Fibroblast of villous mesenchyme (primary cell): ENCODE measurements around the gene FZD2. TPM values are rescaled to one million over a fixed set of nuclear protein-coding genes. Genes with fewer than 3 reads are reported as not detected.
"Not testable (repeated sequence)": the region's sequence is repeated elsewhere in the genome, so short reads cannot be mapped to it uniquely, and the experiment has no call there.

Experiments used
- DNase-seq: peaks from one replicate; pipeline ENCODE4 v3.0.0-alpha.2; 2010; ENCODE audit warnings: low read depth
- H3K4me3 ChIP-seq: 2 replicates; pipeline ENCODE4 v1.5.1; 2011; ENCODE audit warnings: low read depth, mild to moderate bottlenecking, low read length
- total RNA-seq: library from RNA; depleted of rRNA; stranded (reverse); fragments of >200 nt; gene quantifications from 2 replicates; pipeline ENCODE4 v1.2.3, GENCODE V29; 2012
- TF ChIP-seq, protein P1 (sequence below): IDR thresholded peaks from 2 replicates; pipeline ENCODE4 v1.5.1; 2012; ENCODE audit warnings: low read depth, mild to moderate bottlenecking, low read length; ENCODE audit not compliant: insufficient read depth

The FZD2 gene
- total RNA-seq, 1 donor, result 36.3 TPM

DNA sequence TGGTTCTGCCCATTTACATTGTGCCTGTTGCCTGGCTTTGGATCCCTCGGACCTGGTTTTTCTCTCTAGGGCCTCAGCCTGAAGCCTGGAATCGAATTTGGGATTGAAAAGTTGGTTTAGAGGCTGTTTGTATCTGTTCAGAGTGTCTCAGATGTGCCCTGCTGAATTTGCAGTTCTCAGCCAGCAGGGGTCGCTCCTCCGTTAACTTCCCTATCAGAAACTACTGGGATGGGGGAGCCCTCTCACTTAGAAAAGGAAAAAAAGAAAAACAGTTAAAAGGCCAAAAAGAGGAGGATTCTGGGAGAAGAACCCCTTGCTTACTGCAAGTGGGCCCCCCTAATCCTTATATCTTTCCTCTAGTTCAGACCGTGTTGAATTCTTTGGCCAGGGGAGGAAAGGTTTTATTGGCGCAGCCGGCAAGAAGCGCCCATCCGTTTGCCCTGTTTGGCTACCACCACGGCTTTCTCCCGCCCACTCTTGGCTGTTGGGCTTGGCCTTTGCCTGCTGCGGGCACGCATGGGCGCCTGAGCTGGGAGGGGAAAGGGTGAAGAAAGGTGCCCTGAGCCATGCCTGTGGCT is 8.7 kb downstream of the FZD2 start:
- no peak for DNase-seq
- no peak overlapping the region for H3K4me3 ChIP-seq
- TF ChIP-seq, protein P1, sequence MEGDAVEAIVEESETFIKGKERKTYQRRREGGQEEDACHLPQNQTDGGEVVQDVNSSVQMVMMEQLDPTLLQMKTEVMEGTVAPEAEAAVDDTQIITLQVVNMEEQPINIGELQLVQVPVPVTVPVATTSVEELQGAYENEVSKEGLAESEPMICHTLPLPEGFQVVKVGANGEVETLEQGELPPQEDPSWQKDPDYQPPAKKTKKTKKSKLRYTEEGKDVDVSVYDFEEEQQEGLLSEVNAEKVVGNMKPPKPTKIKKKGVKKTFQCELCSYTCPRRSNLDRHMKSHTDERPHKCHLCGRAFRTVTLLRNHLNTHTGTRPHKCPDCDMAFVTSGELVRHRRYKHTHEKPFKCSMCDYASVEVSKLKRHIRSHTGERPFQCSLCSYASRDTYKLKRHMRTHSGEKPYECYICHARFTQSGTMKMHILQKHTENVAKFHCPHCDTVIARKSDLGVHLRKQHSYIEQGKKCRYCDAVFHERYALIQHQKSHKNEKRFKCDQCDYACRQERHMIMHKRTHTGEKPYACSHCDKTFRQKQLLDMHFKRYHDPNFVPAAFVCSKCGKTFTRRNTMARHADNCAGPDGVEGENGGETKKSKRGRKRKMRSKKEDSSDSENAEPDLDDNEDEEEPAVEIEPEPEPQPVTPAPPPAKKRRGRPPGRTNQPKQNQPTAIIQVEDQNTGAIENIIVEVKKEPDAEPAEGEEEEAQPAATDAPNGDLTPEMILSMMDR, result peak; percentile 56

DNA sequence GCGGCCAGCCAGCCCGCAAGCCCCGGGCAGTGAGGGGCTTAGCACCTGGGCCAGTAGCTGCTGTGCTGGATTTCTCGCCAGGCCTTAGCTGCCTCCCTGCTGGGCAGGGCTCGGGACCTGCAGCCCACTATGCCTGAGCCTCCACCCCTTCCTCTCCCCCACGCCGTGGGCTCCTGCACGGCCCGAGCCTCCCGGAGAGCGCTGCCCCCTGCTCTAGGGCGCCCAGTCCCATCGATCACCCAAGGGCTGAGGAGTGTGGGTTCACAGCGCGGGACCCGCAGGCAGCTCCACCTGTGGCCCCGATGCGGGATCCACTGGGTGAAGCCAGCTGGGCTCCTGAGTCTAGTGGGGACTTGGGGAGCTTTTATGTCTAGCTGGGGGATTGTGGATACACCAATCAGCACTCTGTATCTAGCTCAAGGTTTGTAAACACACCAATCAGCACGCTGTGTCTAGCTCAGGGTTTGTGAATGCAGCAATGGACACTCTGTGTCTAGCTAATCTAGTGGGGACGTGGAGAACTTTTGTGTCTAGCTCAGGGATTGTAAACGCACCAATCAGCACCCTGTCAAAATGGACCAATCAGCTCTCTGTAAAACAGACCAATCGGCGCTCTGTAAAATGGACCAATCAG is 11.1 kb downstream of the FZD2 start:
- not testable (repeated sequence) for H3K4me3 ChIP-seq, DNase-seq

DNA sequence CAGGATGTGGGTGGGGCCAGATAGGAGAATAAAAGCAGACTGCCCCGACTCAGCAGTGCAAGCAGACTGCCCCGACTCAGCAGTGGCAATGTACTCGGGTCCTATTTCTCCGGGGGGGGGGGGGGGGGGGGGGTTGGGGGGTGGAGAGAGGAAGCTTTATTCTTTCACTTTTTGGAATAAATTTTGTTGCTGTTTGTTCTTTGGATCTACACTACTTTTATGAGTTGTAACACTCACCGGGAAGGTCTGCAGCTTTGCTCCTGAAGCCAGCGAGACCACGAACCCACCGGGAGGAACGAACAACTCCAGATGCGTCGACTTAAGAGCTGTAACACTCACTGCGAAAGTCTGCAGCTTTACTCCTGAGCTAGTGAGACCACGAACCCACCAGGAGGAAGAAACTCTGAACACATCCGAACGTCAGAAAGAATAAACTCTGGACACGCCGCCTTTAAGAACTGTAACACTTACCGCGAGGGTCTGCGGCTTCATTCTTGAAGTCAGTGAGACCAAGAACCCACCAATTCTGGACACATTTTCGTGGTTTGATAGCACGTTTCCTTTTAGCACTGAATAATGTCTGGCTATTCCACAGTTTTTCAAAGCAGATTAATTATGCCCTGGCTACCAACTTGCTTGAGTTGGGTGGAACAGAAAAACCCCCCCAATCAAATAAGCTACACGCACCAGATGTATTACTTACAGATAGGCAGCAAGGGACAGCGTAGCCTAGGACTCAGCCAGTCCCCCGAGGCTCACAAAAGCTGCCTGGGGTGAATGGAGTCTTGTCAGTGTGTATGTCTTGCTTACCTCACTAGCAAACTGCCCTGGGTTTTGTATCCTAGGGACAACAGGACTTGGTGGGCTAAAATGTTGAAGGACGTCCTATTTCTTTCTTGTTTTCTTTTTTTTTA is 11.9 kb downstream of the FZD2 start:
- DNase-seq, result no peak
- no peak overlapping the region for H3K4me3 ChIP-seq
- TF ChIP-seq, protein P1, result no peak

DNA sequence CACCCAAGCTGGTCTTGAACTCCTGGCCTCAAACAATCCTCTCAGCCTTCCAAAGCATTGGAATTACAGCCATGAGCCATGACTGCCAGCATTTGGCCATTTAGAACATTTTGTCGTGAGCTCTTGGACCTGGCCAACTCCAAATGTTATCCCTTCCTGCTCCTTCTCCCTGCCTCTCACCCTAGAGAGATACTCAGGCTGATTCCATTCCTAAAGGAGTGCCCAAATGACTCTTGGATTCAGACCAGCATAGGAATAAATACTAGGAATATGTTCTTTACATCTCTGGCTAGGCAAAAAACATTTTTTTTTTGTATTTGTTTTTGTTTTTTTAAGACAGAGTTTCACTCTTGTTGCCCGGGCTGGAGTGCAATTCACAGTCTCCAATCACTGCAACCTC is 15.5 kb downstream of the FZD2 start:
- TF ChIP-seq, protein P1, result no peak
- H3K4me3 ChIP-seq, result no peak overlapping the region
- no peak for DNase-seq

DNA sequence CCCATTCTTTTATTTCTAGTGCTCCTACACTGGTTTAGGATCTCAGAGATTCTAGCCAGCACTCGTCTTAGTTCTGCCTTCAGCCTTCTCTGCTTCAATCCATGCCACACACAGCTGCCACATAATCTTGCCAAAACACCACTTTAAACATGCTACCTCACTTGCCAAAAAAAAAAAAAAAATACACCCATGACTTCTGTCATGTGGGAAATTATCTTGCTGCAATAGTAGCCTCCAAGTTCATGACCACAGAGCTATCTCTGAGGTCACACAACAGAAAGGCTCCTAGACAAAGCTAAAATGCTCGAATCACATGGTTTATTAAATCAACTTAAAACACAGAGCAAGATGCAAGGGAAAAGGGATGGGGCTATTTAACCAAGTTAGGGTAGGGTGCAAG is 18.1 kb downstream of the FZD2 start:
- TF ChIP-seq, protein P1, result no peak
- H3K4me3 ChIP-seq, result no peak overlapping the region
- no peak for DNase-seq

DNA sequence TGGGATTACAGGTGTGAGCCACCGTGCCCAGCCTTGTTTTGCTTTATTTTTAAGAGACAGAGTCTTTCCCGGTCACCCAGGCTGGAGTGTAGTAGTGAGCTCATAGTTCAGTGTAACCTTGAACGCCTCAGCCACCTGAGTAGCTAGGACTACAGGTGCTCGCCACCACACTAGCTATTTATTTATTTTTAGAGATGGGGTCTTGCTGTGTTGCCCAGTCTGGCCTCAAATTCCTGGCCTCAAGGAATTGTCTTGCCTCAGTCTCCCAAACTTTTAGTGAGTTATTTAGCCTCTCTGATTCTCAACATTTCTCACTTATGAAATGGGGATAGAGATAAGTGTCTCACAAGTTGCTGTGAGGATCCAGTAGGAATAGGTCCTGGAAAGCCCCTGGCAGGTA is 21.7 kb downstream of the FZD2 start:
- no peak overlapping the region for H3K4me3 ChIP-seq
- no peak for DNase-seq
- TF ChIP-seq, protein P1, result no peak

DNA sequence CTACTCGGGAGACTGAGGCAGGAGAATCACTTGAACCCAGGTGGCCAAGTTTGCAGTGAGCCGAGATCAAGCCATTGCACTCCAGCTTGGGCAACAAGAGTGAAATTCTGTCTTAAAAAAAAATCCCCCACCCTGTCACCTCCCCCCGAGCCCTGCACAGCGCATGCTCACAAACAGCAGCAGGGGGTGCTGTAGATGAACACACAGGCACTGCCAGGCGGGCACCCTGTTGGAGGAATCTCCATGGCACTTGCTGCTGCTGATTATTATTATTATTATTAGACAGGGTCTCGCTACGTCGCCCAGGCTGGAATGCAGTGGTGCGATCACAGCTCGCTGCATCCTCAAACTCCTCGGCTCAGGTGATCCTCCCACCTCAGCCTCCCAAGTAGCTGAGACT is 24.6 kb downstream of the FZD2 start:
- TF ChIP-seq, protein P1, result peak; percentile 33
- H3K4me3 ChIP-seq, result no peak overlapping the region
- DNase-seq, result no peak
